Neural progenitor cell (in vitro differentiated cells): Measurements from ENCODE around the gene MAGEA9. TPM values are rescaled to one million over a fixed set of nuclear protein-coding genes. Genes with fewer than 3 reads are reported as not detected.

Experiments used
- DNase-seq: peaks from one replicate; pipeline ENCODE4 v3.0.0-alpha.2; 2016; ENCODE audit warnings: low spot score
- H2AFZ ChIP-seq: fragments of 200-600 bp; sonication (generic); replicated peaks from 2 replicates; pipeline ENCODE4 v1.6.1; 2016; ENCODE audit warnings: antibody characterized with exemption
- H3F3A ChIP-seq: fragments of 200-600 bp; sonication (generic); 2 replicates; pipeline ENCODE4 v1.6.1; 2016; ENCODE audit warnings: antibody characterized with exemption, low read depth
- H3K27ac ChIP-seq: fragments of 200-600 bp; sonication (generic); 2 replicates; pipeline ENCODE4 v1.5.1; 2016; ENCODE audit warnings: mild to moderate bottlenecking
- H3K27me3 ChIP-seq: fragments of 200-600 bp; sonication (generic); 2 replicates; pipeline ENCODE4 v1.6.1; 2016; ENCODE audit warnings: mild to moderate bottlenecking, moderate library complexity
- H3K36me3 ChIP-seq: fragments of 200-600 bp; sonication (generic); 2 replicates; pipeline ENCODE4 v1.5.1; 2016
- H3K4me1 ChIP-seq: fragments of 200-600 bp; sonication (generic); 2 replicates; pipeline ENCODE4 v1.6.1; 2016; ENCODE audit warnings: mixed run types
- H3K4me2 ChIP-seq: fragments of 200-600 bp; sonication (generic); 2 replicates; pipeline ENCODE4 v1.6.1; 2016
- H3K4me3 ChIP-seq: fragments of 200-600 bp; sonication (generic); 2 replicates; pipeline ENCODE4 v1.5.1; 2016
- H3K79me2 ChIP-seq: fragments of 200-600 bp; sonication (generic); 2 replicates; pipeline ENCODE4 v1.6.1; 2016; ENCODE audit warnings: low read depth
- H3K9ac ChIP-seq: fragments of 200-600 bp; sonication (generic); 2 replicates; pipeline ENCODE4 v1.6.1; 2016
- H3K9me3 ChIP-seq: fragments of 200-600 bp; sonication (generic); 2 replicates; pipeline ENCODE4 v1.5.1; 2016; ENCODE audit warnings: low read depth
- H4K20me1 ChIP-seq: fragments of 200-600 bp; sonication (generic); 2 replicates; pipeline ENCODE4 v1.6.1; 2016; ENCODE audit warnings: low read depth
- H3K27ac Mint-ChIP-seq: 3 replicates; pipeline ENCODE4 v1.8.0; 2021; ENCODE audit warnings: mixed read lengths
- H3K27me3 Mint-ChIP-seq: 2 replicates; pipeline ENCODE4 v1.8.0; 2022; ENCODE audit warnings: low read depth, mild to moderate bottlenecking, inconsistent platforms, moderate library complexity, mixed read lengths; ENCODE audit not compliant: insufficient read depth
- H3K36me3 Mint-ChIP-seq: 3 replicates; pipeline ENCODE4 v1.8.0; 2021; ENCODE audit warnings: mixed read lengths
- H3K4me1 Mint-ChIP-seq: 3 replicates; pipeline ENCODE4 v1.8.0; 2021; ENCODE audit warnings: mixed read lengths
- H3K4me3 Mint-ChIP-seq: 3 replicates; pipeline ENCODE4 v1.8.0; 2021; ENCODE audit warnings: mild to moderate bottlenecking, moderate library complexity, mixed read lengths
- H3K9me3 Mint-ChIP-seq: 3 replicates; pipeline ENCODE4 v1.8.0; 2020; ENCODE audit warnings: mixed read lengths
- CTCF ChIP-seq: fragments of 200-600 bp; sonication (generic); IDR thresholded peaks from 2 replicates; pipeline ENCODE4 v1.5.1; 2017; ENCODE audit warnings: antibody characterized with exemption, mild to moderate bottlenecking
- EZH2 ChIP-seq: fragments of 200-600 bp; sonication (generic); IDR thresholded peaks from 2 replicates; pipeline ENCODE4 v1.6.1; 2017; ENCODE audit warnings: antibody characterized with exemption, mild to moderate bottlenecking, moderate library complexity
- EZH2phosphoT487 ChIP-seq: fragments of 200-600 bp; sonication (generic); IDR thresholded peaks from 2 replicates; pipeline ENCODE4 v1.6.1; 2017; ENCODE audit warnings: antibody characterized with exemption
- small RNA-seq: library from RNA; depleted of rRNA; stranded (forward); fragments of <200 nt; gene quantifications from one replicate; pipeline ENCODE3, GENCODE V24; 2015
- total RNA-seq: library from RNA; depleted of rRNA; stranded (reverse); fragments of >200 nt; gene quantifications from 2 replicates; pipeline ENCODE4 v1.2.3, GENCODE V29; 2015; ENCODE audit warnings: low replicate concordance

Gene MAGEA9
- total RNA-seq, 1 donor from 2014 or later: not detected

GRCh38 chrX:149837167-149837566 is 55.4 kb downstream of the MAGEA9 start:
- Mint-ChIP-seq H3K27ac (no peak overlapping the region), H3K4me3 (no peak overlapping the region), H3K36me3 (no peaks in the 10 kb centered on the region), H3K9me3 (peaks cover 9% of the 10 kb centered on the region), H3K27me3 (no peaks in the 10 kb centered on the region), H3K4me1 (peaks cover 6% of the 10 kb centered on the region)
- Histone ChIP-seq H3K4me1 (peaks cover 17% of the 10 kb centered on the region), H3K36me3 (no peaks in the 10 kb centered on the region), H4K20me1 (no peaks in the 10 kb centered on the region), H3K4me2 (no peak overlapping the region), H3K4me3 (no peak overlapping the region), H3F3A (no peaks in the 10 kb centered on the region), H3K9ac (no peak overlapping the region), H3K9me3 (no peaks in the 10 kb centered on the region), H3K79me2 (no peaks in the 10 kb centered on the region), H3K27me3 (no peaks in the 10 kb centered on the region), H2AFZ (no peak overlapping the region), H3K27ac (no peak overlapping the region)
- no peak for DNase-seq
- TF ChIP-seq EZH2 (no peak), EZH2phosphoT487 (no peak), CTCF (no peak)

Small RNA genes within 50 kb of the gene (small RNA-seq; reads per million reads assigned to genes)
- gene AC244098.1: not detected
- gene AC244098.2: not detected
- gene AC244098.3: not detected

Other genes with a start within 250 kb of the MAGEA9 start
- gene EOLA1, start 240.9 kb upstream of the MAGEA9 start, total RNA-seq: 3.5 and 7.5 TPM in 2 replicates
- gene HSFX3, start 232.0 kb upstream of the MAGEA9 start, total RNA-seq: not detected in 2 replicates
- gene MAGEA9B, start 194.5 kb upstream of the MAGEA9 start, total RNA-seq: not detected in 2 replicates
- gene HSFX2, start 186.6 kb upstream of the MAGEA9 start, total RNA-seq: 0.56 and 0.77 TPM in 2 replicates
- 15.8 and 16.3 TPM in 2 replicates for gene TMEM185A, start 150.1 kb upstream of the MAGEA9 start, total RNA-seq
- not detected in 2 replicates for gene MAGEA11, start 69.9 kb upstream of the MAGEA9 start, total RNA-seq
- 0.06 and 0.59 TPM in 2 replicates for gene HSFX1, start 7.9 kb upstream of the MAGEA9 start, total RNA-seq
- gene MAGEA8, start 99.3 kb downstream of the MAGEA9 start, total RNA-seq: not detected in 2 replicates
- not detected in 2 replicates for gene HSFX4, start 147.6 kb downstream of the MAGEA9 start, total RNA-seq
- 11.2 and 19.0 TPM in 2 replicates for gene EOLA2, start 156.6 kb downstream of the MAGEA9 start, total RNA-seq